ENCODE data around the gene PLCB4.

PLCB4 gene

GRCh38 chr20:9374072-9374471 is 305.2 kb downstream of the PLCB4 start:
- Histone ChIP-seq H3K4me1 (ENCODE audit: insufficient read depth, low read length, poor library complexity, severe bottlenecking) (peaks cover 3% of the 10 kb centered on the region), H3K79me2 (ENCODE audit: insufficient read depth, low read length) (no peaks in the 10 kb centered on the region), H3K9ac (ENCODE audit: low read depth, low read length, poor library complexity, severe bottlenecking) (no peak overlapping the region), H3K9me2 (replicated peaks; ENCODE audit: low read depth, low read length) (no peaks in the 10 kb centered on the region), H4K20me1 (ENCODE audit: insufficient read depth, low read length, poor library complexity, severe bottlenecking) (no peaks in the 10 kb centered on the region), H2AFZ (ENCODE audit: low read length) (no peak overlapping the region), H3K36me3 (ENCODE audit: insufficient read depth, low read length) (peaks cover 13% of the 10 kb centered on the region; the same call in 1 of the 2 replicates), H3K4me3 (ENCODE audit: low read length, poor library complexity, severe bottlenecking) (no peak overlapping the region), H3K27me3 (ENCODE audit: insufficient read depth, low read length, poor library complexity, severe bottlenecking) (no peaks in the 10 kb centered on the region), H3F3A (ENCODE audit: low read depth) (no peaks in the 10 kb centered on the region), H3K9me3 (ENCODE audit: insufficient read depth, low read depth, low read length) (no peaks in the 10 kb centered on the region), H3K4me2 (ENCODE audit: low read depth, low read length, poor library complexity, severe bottlenecking) (no peak overlapping the region)
- TF ChIP-seq CTCF (conservative IDR thresholded peaks at IDR 0.05; ENCODE audit: low read length), result no peak
- no peak for TF ChIP-seq EZH2phosphoT487 (IDR thresholded peaks at IDR 0.05; ENCODE audit: borderline replicate concordance)

GRCh38 chr20:9374480-9374879 is 305.6 kb downstream of the PLCB4 start:
- TF ChIP-seq EZH2phosphoT487 (IDR thresholded peaks at IDR 0.05; ENCODE audit: borderline replicate concordance) (no peak), CTCF (conservative IDR thresholded peaks at IDR 0.05; ENCODE audit: low read length) (no peak)
- no peak overlapping the region for H3K4me2 ChIP-seq (ENCODE audit: low read depth, low read length, poor library complexity, severe bottlenecking)

GRCh38 chr20:9375221-9375681 is 306.4 kb downstream of the PLCB4 start:
- Histone ChIP-seq H2AFZ (ENCODE audit: low read length) (no peak overlapping the region), H3K9ac (ENCODE audit: low read depth, low read length, poor library complexity, severe bottlenecking) (no peak overlapping the region), H4K20me1 (ENCODE audit: insufficient read depth, low read length, poor library complexity, severe bottlenecking) (no peaks in the 10 kb centered on the region), H3K9me3 (ENCODE audit: insufficient read depth, low read depth, low read length) (no peaks in the 10 kb centered on the region), H3K9me2 (replicated peaks; ENCODE audit: low read depth, low read length) (no peaks in the 10 kb centered on the region), H3F3A (ENCODE audit: low read depth) (no peaks in the 10 kb centered on the region), H3K4me2 (ENCODE audit: low read depth, low read length, poor library complexity, severe bottlenecking) (no peak overlapping the region), H3K4me3 (ENCODE audit: low read length, poor library complexity, severe bottlenecking) (no peak overlapping the region), H3K27me3 (ENCODE audit: insufficient read depth, low read length, poor library complexity, severe bottlenecking) (no peaks in the 10 kb centered on the region), H3K36me3 (ENCODE audit: insufficient read depth, low read length) (peaks cover 13% of the 10 kb centered on the region; the same call in 1 of the 2 replicates), H3K4me1 (ENCODE audit: insufficient read depth, low read length, poor library complexity, severe bottlenecking) (peaks cover 3% of the 10 kb centered on the region), H3K79me2 (ENCODE audit: insufficient read depth, low read length) (no peaks in the 10 kb centered on the region)
- TF ChIP-seq EZH2phosphoT487 (IDR thresholded peaks at IDR 0.05; ENCODE audit: borderline replicate concordance), result no peak
- no peak for TF ChIP-seq CTCF (conservative IDR thresholded peaks at IDR 0.05; ENCODE audit: low read length)

More at GRCh38 chr20:9374480-9374879, 305.6 kb downstream of the PLCB4 start:
- no peaks in the 10 kb centered on the region for H3K27me3 ChIP-seq (ENCODE audit: insufficient read depth, low read length, poor library complexity, severe bottlenecking)
- H3K4me1 ChIP-seq (ENCODE audit: insufficient read depth, low read length, poor library complexity, severe bottlenecking), result peaks cover 3% of the 10 kb centered on the region
- H2AFZ ChIP-seq (ENCODE audit: low read length), result no peak overlapping the region
- no peak overlapping the region for H3K9ac ChIP-seq (ENCODE audit: low read depth, low read length, poor library complexity, severe bottlenecking)
- H3F3A ChIP-seq (ENCODE audit: low read depth), result no peaks in the 10 kb centered on the region
- no peaks in the 10 kb centered on the region for H3K79me2 ChIP-seq (ENCODE audit: insufficient read depth, low read length)
- no peaks in the 10 kb centered on the region for H3K9me2 ChIP-seq (replicated peaks; ENCODE audit: low read depth, low read length)
- peaks cover 13% of the 10 kb centered on the region; the same call in 1 of the 2 replicates for H3K36me3 ChIP-seq (ENCODE audit: insufficient read depth, low read length)
- no peaks in the 10 kb centered on the region for H4K20me1 ChIP-seq (ENCODE audit: insufficient read depth, low read length, poor library complexity, severe bottlenecking)
- no peak overlapping the region for H3K4me3 ChIP-seq (ENCODE audit: low read length, poor library complexity, severe bottlenecking)
- no peaks in the 10 kb centered on the region for H3K9me3 ChIP-seq (ENCODE audit: insufficient read depth, low read depth, low read length)
